Measurements from ENCODE around the gene AQP6.

AQP6 gene

DNA sequence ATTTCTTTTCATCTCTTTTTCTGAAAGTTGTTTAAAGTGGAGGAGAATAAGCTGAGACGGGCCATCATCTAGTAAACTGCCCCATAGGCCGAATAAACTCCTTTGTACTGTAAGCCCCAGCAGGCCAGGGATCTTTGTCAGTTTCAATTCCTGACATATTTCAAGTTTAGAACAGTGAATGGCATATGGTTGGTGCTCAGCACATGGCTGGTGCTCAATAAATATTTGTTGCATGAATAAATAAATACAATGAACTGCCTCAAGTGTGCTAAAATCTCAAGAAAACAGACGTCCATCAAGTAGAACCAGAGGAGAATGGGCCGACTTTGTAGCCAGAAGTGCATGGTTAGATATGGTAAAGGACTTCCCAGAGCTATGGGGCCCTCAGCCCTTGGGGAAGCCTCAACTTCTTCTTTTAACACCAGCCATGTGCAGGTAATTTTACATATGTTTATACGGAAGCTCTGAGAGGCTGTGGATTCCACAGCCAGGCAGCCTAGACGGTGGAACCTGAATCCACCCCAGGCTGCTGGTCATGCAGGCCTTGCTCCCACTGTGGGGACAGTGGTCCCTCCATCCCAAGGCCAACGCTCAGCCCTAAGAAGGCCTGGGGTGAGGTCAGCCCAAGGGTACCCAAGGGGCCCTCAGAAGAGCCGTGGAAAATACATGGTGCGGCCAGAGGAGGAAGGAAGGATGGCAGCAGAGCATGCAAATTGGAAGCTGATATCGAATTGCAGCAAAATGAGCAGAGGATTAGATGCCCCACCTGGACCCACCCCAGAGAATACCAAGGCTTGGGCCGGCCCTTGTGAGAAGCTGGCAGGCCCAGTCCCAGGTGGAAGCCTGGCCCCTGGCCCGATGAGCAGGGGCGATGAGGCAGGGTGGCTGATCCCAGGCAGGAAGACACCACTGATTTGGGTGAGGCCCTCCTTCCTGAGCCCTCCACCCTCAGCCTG is 30.9 kb upstream of the AQP6 start:
- Histone ChIP-seq H3K36me3 (replicated peaks; ENCODE audit: insufficient read depth, low read length) (no peaks in the 10 kb centered on the region), H3K9me3 (replicated peaks; ENCODE audit: insufficient read depth, low read length) (no peaks in the 10 kb centered on the region), H3K79me2 (ENCODE audit: low read length) (no peaks in the 10 kb centered on the region), H4K20me1 (ENCODE audit: insufficient read depth, low read length) (no peaks in the 10 kb centered on the region), H3K4me2 (ENCODE audit: low read depth, low read length) (no peak overlapping the region), H2AFZ (ENCODE audit: low read length) (no peak overlapping the region), H3K9me2 (replicated peaks; ENCODE audit: insufficient read depth, low read length) (no peaks in the 10 kb centered on the region), H3K27ac (ENCODE audit: low read length) (no peak overlapping the region), H3K9ac (ENCODE audit: low read length) (no peak overlapping the region), H3F3A (ENCODE audit: insufficient read depth, low read length) (no peaks in the 10 kb centered on the region), H3K4me3 (ENCODE audit: low read length) (no peak overlapping the region), H3K27me3 (replicated peaks; ENCODE audit: insufficient read depth, low read length) (no peaks in the 10 kb centered on the region), H3K4me1 (ENCODE audit: low read length) (0 out of 2 replicates have a peak, but pooled peaks cover 6% of the 10 kb centered on the region)
- DNase-seq, result no peak
- TF ChIP-seq EZH2 (optimal IDR thresholded peaks at IDR 0.05; ENCODE audit: low read depth, low read length) (no peak), EZH2phosphoT487 (IDR thresholded peaks at IDR 0.05; ENCODE audit: low read length) (no peak)
- TF ChIP-seq, protein P1, sequence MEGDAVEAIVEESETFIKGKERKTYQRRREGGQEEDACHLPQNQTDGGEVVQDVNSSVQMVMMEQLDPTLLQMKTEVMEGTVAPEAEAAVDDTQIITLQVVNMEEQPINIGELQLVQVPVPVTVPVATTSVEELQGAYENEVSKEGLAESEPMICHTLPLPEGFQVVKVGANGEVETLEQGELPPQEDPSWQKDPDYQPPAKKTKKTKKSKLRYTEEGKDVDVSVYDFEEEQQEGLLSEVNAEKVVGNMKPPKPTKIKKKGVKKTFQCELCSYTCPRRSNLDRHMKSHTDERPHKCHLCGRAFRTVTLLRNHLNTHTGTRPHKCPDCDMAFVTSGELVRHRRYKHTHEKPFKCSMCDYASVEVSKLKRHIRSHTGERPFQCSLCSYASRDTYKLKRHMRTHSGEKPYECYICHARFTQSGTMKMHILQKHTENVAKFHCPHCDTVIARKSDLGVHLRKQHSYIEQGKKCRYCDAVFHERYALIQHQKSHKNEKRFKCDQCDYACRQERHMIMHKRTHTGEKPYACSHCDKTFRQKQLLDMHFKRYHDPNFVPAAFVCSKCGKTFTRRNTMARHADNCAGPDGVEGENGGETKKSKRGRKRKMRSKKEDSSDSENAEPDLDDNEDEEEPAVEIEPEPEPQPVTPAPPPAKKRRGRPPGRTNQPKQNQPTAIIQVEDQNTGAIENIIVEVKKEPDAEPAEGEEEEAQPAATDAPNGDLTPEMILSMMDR (IDR thresholded peaks at IDR 0.05; ENCODE audit: low read length), result no peak

DNA sequence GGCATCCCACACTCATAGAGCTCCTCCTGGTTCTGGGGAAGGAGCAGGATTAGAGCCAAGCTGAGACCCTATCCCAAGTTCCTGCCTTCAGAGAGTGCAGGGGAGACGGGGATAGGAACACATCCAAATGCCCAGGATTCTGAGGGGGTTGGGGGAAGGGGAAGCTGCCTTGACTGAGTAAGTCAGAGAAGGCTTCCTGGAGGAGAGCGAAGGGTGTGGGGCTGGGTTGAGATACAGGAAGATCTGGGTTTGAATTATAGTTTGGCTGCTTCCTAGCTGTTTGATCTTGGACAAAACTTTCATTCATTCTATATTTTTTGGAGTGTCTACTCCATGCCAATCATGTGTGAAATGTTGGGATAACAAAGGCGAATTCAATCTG is 30.2 kb upstream of the AQP6 start:
- H3K9me3 ChIP-seq (replicated peaks; ENCODE audit: insufficient read depth, low read length), result no peaks in the 10 kb centered on the region
- TF ChIP-seq, protein P1 (IDR thresholded peaks at IDR 0.05; ENCODE audit: low read length), result no peak
- no peak for TF ChIP-seq EZH2phosphoT487 (IDR thresholded peaks at IDR 0.05; ENCODE audit: low read length)
- no peak for TF ChIP-seq EZH2 (optimal IDR thresholded peaks at IDR 0.05; ENCODE audit: low read depth, low read length)

DNA sequence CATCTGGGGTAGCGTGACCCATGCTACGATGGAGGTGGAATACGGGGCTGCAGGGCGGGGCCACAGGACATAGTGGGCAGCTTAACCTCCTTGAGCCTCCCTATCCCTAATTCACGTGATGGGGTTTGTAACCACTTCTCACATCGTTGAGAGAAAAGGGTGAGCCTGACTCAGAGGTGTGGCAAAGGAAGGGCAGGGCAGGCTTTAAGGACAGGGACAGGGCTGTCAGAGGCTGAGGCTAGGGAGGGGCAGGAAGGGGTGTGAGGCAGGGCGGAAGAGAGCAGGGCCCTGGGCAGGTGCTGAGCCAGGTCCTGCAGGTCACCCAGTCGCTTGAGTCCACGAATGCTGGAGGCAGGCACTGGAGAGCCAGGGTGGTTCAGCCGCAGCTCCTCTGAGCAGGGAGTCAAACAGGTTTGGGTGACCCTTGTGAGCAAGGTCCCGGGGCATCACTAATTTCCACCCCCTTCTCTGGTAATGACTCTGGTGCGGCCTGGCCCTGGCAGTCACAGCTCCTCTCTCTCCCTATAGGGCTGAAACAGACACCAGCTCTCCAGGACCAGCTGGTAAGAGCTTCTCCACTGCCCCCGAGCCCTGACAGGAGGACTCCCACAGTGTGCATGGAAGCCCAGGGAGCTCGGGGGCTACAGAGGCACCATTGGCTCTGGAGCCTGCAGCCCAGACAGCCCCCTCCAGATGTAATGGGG is 29.7 kb upstream of the AQP6 start:
- H3F3A ChIP-seq (ENCODE audit: insufficient read depth, low read length), result no peaks in the 10 kb centered on the region
- H3K79me2 ChIP-seq (ENCODE audit: low read length), result no peaks in the 10 kb centered on the region
- no peaks in the 10 kb centered on the region for H3K27me3 ChIP-seq (replicated peaks; ENCODE audit: insufficient read depth, low read length)
- no peak overlapping the region for H3K9ac ChIP-seq (ENCODE audit: low read length)
- H3K27ac ChIP-seq (ENCODE audit: low read length), result no peak overlapping the region
- no peak overlapping the region for H3K4me3 ChIP-seq (ENCODE audit: low read length)
- no peak overlapping the region for H3K4me2 ChIP-seq (ENCODE audit: low read depth, low read length)
- H3K36me3 ChIP-seq (replicated peaks; ENCODE audit: insufficient read depth, low read length), result no peaks in the 10 kb centered on the region
- H3K4me1 ChIP-seq (ENCODE audit: low read length), result 0 out of 2 replicates have a peak, but pooled peaks cover 6% of the 10 kb centered on the region
- no peaks in the 10 kb centered on the region for H4K20me1 ChIP-seq (ENCODE audit: insufficient read depth, low read length)
- TF ChIP-seq EZH2 (optimal IDR thresholded peaks at IDR 0.05; ENCODE audit: low read depth, low read length) (no peak), EZH2phosphoT487 (IDR thresholded peaks at IDR 0.05; ENCODE audit: low read length) (no peak)
- TF ChIP-seq, protein P1 (IDR thresholded peaks at IDR 0.05; ENCODE audit: low read length), result no peak
- no peak overlapping the region for H2AFZ ChIP-seq (ENCODE audit: low read length)
- no peaks in the 10 kb centered on the region for H3K9me2 ChIP-seq (replicated peaks; ENCODE audit: insufficient read depth, low read length)
- H3K9me3 ChIP-seq (replicated peaks; ENCODE audit: insufficient read depth, low read length), result no peaks in the 10 kb centered on the region
- DNase-seq, result peak; percentile 12

More for the DNA sequence above, 30.2 kb upstream of the AQP6 start:
- no peak for DNase-seq
- Histone ChIP-seq H3K4me1 (ENCODE audit: low read length) (0 out of 2 replicates have a peak, but pooled peaks cover 6% of the 10 kb centered on the region), H3K9ac (ENCODE audit: low read length) (no peak overlapping the region), H3K27ac (ENCODE audit: low read length) (no peak overlapping the region), H3K27me3 (replicated peaks; ENCODE audit: insufficient read depth, low read length) (no peaks in the 10 kb centered on the region), H3K4me2 (ENCODE audit: low read depth, low read length) (no peak overlapping the region), H4K20me1 (ENCODE audit: insufficient read depth, low read length) (no peaks in the 10 kb centered on the region), H2AFZ (ENCODE audit: low read length) (no peak overlapping the region), H3K36me3 (replicated peaks; ENCODE audit: insufficient read depth, low read length) (no peaks in the 10 kb centered on the region), H3K9me2 (replicated peaks; ENCODE audit: insufficient read depth, low read length) (no peaks in the 10 kb centered on the region), H3K79me2 (ENCODE audit: low read length) (no peaks in the 10 kb centered on the region), H3F3A (ENCODE audit: insufficient read depth, low read length) (no peaks in the 10 kb centered on the region), H3K4me3 (ENCODE audit: low read length) (no peak overlapping the region)
